ENCODE results near the gene ACTMAP. TPM values are rescaled to one million over a fixed set of nuclear protein-coding genes. Genes with fewer than 3 reads are reported as not detected.

ACTMAP gene
- total and polyA plus RNA-seq, 2 of the 8 experiments (the other 6 are each of a cell fraction or from before 2014, with no cell fraction given): 24.1 to 26.5 TPM

- H3K9me3 ChIP-seq (ENCODE audit: insufficient read depth in 2 of 2, low read depth in 1 of 2, low read length in 1 of 2): no peaks in the 10 kb centered on the region
- H2BK15ac ChIP-seq (ENCODE audit: low read length): no peak overlapping the region
- no peak overlapping the region for H2BK12ac ChIP-seq (ENCODE audit: low read depth, low read length)
- H3K4ac ChIP-seq (replicated peaks; ENCODE audit: insufficient read length, low read depth, low read length): no peak overlapping the region
- H3K18ac ChIP-seq (ENCODE audit: extremely low read depth, low read length): no peak overlapping the region
- no peak overlapping the region for H4K91ac ChIP-seq (replicated peaks; ENCODE audit: insufficient read length, low read length)
- H3K14ac ChIP-seq (ENCODE audit: insufficient read length): no peak overlapping the region
- peaks cover 0 to 8% (median 0%) of the 10 kb centered on the region in 4 experiments; a peak in 3 of 8 replicates for H3K36me3 ChIP-seq (ENCODE audit: control insufficient read depth in 2 of 4, insufficient read depth in 4 of 4, low read length in 3 of 4)
- ChIA-PET POLR2A (ENCODE audit: partially characterized antibody) (interaction anchor here (1.0 kb wide), 1 partner anchor 32 kb away, joined by 4 read pairs; no protein-coding TSS in a partner anchor), CTCF (ENCODE audit: partially characterized antibody) (interaction anchor here (0.6 kb wide), 1 partner anchor 14 kb away, joined by 3 read pairs; no protein-coding TSS in a partner anchor)
- H4K8ac ChIP-seq (ENCODE audit: extremely low read depth, insufficient read depth, low read length): no peak overlapping the region
- no peak overlapping the region for H3K9ac ChIP-seq (replicated peaks in 1 of 4; ENCODE audit: extremely low read depth in 1 of 4, low read depth in 3 of 4, low read length in 3 of 4)
- no peaks in the 10 kb centered on the region for H3K27me3 ChIP-seq (replicated peaks in 1 of 4; ENCODE audit: control insufficient read depth in 3 of 4, extremely low read depth in 1 of 4, insufficient read depth in 3 of 4, low read length in 3 of 4)
- no peak overlapping the region for H2AK5ac ChIP-seq (ENCODE audit: low read depth, low read length)
- H4K5ac ChIP-seq (ENCODE audit: insufficient read length, low read depth, low read length): no peak overlapping the region
- no peak overlapping the region for H3K4me2 ChIP-seq (ENCODE audit: insufficient read depth in 1 of 2, low read depth in 2 of 2, low read length in 2 of 2)
- TF ChIP-seq CHD1 (IDR thresholded peaks at IDR 0.05; ENCODE audit: low read depth, low read length): no peak
- H2BK20ac ChIP-seq (ENCODE audit: low read length): no peak overlapping the region
- H3K4me3 ChIP-seq (ENCODE audit: extremely low read depth in 1 of 4, insufficient read depth in 2 of 4, low read depth in 3 of 4, low read length in 4 of 4): no peak overlapping the region
- H2AFZ ChIP-seq (ENCODE audit: low read length): no peak overlapping the region
- no peaks in the 10 kb centered on the region; the same call in 1 of the 2 replicates for H3K23me2 ChIP-seq (ENCODE audit: low read depth, low read length)
- WGBS, 2 experiments (ENCODE audit: extremely low coverage in 1 of 2, insufficient coverage in 1 of 2, insufficient read length in 1 of 2, insufficient replicate concordance in 2 of 2, low coverage in 1 of 2, low lambda C conversion rate in 2 of 2, missing lambda C conversion rate in 1 of 2): 87% methylated on average over 5 of the region's 5 CpGs; no CpG with 5 or more reads in 1 of the 2 experiments
- H4K20me1 ChIP-seq (replicated peaks in 1 of 2; ENCODE audit: control insufficient read depth in 1 of 2, insufficient read depth in 2 of 2, low read length in 2 of 2): no peaks in the 10 kb centered on the region
- DNase-seq (ENCODE audit: low read depth in 1 of 2, low spot score in 2 of 2) (no peak), FAIRE-seq (no peak)
- peaks cover 0 to 20% of the 10 kb centered on the region in 2 experiments; a peak in 2 of 4 replicates for H3K79me2 ChIP-seq (ENCODE audit: control insufficient read depth in 1 of 2, insufficient read depth in 2 of 2, low read length in 2 of 2)
- no peak overlapping the region for H2BK5ac ChIP-seq (ENCODE audit: low read depth, low read length)
- H3K23ac ChIP-seq (ENCODE audit: insufficient read length): no peak overlapping the region
- H3K79me1 ChIP-seq (ENCODE audit: low read depth, low read length): peaks cover 7% of the 10 kb centered on the region
- no peaks in the 10 kb centered on the region; a peak in 2 of 7 replicates for H3K4me1 ChIP-seq (replicated peaks in 1 of 4; ENCODE audit: control insufficient read depth in 3 of 4, insufficient read depth in 4 of 4, low read length in 3 of 4)
- no peak overlapping the region for H3K56ac ChIP-seq (replicated peaks; ENCODE audit: insufficient read length, low read depth, low read length)
- no peak overlapping the region for H3K27ac ChIP-seq (ENCODE audit: low read depth, low read length)
- H2BK120ac ChIP-seq (replicated peaks; ENCODE audit: low read depth, low read length): no peak overlapping the region
Observed at GRCh38 chr19:40723661-40724254, 26.5 kb downstream of the ACTMAP start.

Data from H1 (cell line).